Activated CD4-positive, CD25-positive, alpha-beta regulatory T cell treated with anti-CD3 and anti-CD28 coated beads, Interleukin-2, amount 50 U/mL, for 72 hours (primary cell): ENCODE results near the gene ERC2.
"Not testable (repeated sequence)": the region's sequence is repeated elsewhere in the genome, so short reads cannot be mapped to it uniquely, and the experiment has no call there.

Experiments
- DNase-seq: peaks from one replicate; pipeline ENCODE4 v3.0.0; 2021

The ERC2 gene

GRCh38 chr3:56468184-56469106, at the start of gene ERC2:
TSS of gene ERC2 (minus strand) at chr3:56468467.
- no peak for DNase-seq

DNA sequence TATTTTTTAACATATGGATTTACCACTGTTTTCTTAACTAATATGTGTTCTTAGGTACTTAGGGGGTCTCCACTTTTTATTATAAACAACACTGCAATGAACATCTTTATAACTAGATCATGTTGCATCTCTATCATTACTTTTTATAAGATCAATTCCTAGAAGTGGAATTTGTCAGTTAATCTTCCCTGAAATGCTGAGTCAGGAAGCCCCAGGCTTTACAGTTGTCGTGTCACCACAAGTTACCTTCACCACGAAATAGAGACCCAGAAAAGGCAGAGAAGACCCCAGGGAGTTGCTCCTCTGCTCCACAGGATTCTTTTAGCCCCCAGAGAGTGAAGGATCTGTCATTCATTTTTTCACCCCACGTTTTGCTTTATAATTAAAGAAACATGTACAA, 34.5 kb upstream of the ERC2 start:
- no peak for DNase-seq

DNA sequence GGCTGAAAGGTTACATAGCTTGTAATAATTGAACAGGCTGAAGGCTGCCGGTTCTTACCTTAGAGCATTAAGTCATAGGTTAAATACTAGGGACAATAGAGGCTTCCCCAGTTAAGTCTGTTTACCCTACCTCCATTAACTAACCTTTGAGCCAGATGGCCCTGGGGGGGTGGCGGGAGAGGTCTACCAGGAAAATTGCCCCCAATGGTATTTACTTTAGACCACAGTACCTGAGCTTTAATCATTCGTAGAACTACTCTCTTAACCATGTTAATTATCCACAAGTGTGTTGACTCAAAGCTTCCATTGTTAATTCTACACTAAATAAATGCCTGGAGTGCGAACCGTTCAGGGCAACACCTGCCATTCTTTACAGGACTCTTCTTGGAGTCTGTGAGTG, 28.1 kb upstream of the ERC2 start:
- not testable (repeated sequence) for DNase-seq

GRCh38 chr3:56494679-56495322, 26.5 kb upstream of the ERC2 start:
- DNase-seq, result peak; percentile 49

- DNase-seq, result no peak
Measured at GRCh38 chr3:56491566-56491965, 23.3 kb upstream of the ERC2 start.

- DNase-seq, result no peak
Measured at GRCh38 chr3:56488812-56489600, 20.7 kb upstream of the ERC2 start.

GRCh38 chr3:56484525-56485032, 16.3 kb upstream of the ERC2 start:
- no peak for DNase-seq

- no peak for DNase-seq
Measured at GRCh38 chr3:56484122-56484521, 15.9 kb upstream of the ERC2 start.

DNA sequence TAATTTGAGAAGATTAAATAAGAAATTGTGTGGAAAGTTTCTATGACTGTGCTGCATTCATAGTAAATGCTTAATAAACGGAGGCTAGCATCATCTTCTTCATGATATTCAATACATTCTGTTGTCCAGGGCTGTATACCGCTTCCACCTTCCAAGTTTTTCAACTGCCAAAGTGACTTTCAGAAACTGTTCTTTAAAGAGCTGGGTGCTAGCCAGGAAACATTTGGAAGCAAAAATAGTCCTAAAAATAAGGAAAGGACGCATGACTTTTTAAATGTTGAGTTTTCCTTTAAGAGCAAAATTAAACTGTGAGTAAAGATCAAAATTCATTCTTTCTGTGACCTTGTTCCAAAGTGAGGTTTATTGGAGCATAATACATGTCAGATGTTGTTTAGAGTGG, 9.4 kb upstream of the ERC2 start:
- DNase-seq, result no peak

DNA sequence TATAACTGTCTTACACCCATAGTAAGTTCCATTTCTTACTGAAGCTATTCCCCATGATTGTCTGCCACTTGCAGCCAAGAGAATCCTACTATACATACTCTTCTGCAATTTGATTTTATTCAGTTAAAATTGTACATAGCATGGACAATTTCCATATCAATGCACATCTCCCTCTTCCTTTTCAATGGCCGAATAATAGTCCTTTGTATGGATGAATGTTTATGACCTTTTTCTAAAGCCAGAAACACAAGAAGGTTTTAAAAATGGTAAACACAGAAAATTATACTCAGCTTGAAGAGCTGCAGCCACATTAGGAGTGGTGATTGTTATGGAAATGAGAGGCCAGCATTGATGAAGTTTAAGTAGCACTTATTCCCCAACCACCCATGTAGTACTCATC, 8.5 kb upstream of the ERC2 start:
- no peak for DNase-seq

DNA sequence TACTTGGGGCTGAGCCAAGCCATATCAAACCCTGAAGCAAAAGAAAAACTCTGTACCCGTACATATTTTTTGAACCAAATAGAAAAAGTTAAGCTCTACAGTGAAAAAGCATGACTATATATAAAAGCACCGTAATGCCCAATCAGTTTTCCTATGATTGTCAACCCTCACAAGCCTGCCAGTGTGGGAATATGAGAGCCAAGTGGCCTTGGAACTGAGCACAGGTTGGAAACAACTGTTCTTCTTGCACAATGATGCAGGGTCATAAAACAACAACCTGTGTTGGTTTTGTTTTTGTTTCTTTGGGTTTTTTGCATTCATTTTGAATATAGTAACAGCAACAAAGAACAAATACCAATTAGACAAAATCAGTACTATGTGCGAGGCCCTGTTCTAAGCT, 3.5 kb upstream of the ERC2 start:
- DNase-seq, result no peak

DNA sequence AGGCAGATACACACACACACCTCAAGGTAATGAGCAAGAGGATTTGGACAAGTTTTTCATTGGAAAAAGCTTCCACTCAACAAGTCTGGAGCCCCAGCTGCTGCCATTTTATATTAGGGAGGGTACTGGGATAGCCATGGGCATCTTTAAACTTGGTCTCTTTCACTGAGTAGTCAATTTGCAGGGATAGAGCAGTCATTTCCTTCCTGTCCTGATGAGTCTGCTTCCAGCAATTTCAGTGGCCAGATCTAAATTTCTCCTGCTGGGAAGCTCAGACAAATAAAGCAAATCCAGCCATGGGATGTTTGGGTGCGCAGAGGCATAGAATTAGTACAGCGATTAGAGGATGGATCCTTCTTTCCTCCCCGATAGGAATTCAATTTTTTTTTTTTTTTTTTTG, 874 bp upstream of the ERC2 start:
- no peak for DNase-seq

DNA sequence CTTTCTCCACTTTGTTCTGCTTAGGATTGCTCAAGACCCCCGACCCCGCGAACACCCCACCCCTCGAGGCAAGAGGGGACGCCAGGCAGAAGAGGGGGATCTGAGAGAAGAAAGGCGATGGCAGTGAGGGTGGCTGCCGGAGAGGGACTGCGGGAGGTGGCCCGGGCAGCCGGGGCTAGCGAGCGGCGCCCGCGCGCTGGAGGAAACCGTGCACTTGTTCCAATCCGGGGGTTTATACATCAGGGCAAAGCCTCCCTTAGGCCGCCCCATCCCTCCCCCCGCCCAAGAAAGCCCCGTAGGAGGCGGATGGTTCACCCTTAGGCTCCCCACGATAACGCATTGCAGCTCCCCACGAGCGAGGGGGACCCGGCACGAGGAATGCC, 475 bp downstream of the ERC2 start:
- no peak for DNase-seq

GRCh38 chr3:56467108-56467507, 1.2 kb downstream of the ERC2 start:
- DNase-seq, result peak; percentile 31

GRCh38 chr3:56459719-56460118, 8.5 kb downstream of the ERC2 start:
- DNase-seq, result no peak

- no peak for DNase-seq
Measured at GRCh38 chr3:56459104-56459496, 9.2 kb downstream of the ERC2 start.

- DNase-seq, result no peak
Measured at GRCh38 chr3:56458496-56459103, 9.7 kb downstream of the ERC2 start.

GRCh38 chr3:56456117-56456516, 12.2 kb downstream of the ERC2 start:
- DNase-seq, result no peak

DNA sequence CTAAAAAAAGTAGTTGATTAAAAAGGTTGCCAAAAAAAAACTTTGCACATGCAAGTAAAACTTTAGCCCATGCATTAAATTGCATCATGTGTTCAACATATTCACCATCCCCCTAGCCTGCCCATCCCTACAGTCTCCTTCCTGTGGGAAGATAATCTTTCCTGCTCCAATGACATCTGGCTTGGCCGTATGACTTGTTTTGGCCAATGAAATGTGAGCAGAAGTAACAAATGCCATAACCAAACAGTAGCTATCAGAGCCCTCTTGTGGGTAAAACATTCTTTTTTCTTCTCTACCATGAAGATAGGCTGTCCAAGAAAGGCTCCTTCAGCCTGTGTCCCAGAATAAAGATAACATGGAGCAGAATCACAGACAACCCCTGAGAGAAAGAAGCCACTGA, 15.3 kb downstream of the ERC2 start:
- no peak for DNase-seq

DNA sequence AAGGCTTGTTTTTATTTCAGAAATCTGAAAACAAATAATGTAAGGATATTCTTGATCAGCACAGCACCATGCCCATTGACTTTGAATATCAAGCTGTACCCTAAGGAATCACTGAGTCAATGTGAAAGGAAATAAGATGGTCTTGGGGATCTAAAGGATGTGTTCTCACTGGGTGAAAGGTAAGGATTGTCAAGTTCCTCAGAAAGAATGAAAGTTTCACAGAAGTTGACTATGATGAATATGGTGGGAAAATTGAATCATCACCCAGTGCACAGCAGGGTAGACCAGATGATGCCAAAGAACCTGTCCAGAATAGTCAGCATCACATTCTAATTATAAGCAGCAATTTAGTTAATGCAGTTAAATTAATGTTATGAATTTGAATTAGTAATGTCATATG, 16.2 kb downstream of the ERC2 start:
- no peak for DNase-seq

DNA sequence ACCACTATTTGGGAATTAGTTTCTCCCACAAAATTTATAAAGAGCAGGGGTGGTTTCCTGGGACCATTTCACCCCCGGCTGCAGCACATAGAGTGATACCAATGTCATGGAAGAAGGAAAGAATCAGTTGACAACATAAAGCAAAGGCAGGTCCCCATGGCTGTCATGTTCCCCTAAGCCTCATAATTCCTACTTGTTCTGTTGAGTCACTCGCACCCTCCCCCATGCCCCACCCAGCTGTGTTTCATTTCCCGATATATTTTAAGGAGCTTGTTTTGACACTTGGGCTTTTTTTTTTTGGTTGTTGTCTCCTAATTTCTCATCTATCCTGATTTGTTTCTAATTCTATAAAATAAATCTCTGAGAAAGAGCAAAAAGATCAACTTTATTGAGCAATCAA, 24.9 kb downstream of the ERC2 start:
- DNase-seq, result no peak

- no peak for DNase-seq
Measured at GRCh38 chr3:56428667-56429066, 39.6 kb downstream of the ERC2 start.

DNA sequence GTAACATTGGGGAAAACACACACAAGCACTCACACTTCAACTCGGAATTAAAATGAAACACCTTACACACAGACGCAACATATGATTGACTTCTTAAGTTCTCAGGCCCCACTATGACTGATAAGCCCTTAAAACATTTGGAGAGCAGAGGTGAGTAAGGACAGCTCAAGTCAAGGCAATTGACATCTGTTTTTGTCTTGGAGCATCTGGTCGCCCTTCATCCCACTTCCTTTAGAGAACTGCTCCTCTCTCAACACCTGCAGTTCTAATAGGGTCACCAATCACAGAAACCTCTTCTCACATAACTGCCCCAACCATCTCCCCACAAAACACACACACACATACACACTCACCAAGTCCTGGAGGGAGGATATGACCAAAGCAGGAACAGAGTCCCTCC, 43.4 kb downstream of the ERC2 start:
- DNase-seq, result no peak
